COLO668 (cell line): ENCODE data around the gene NCEH1.
"Not testable (repeated sequence)": the region's sequence is repeated elsewhere in the genome, so short reads cannot be mapped to it uniquely, and the experiment has no call there.

Experiments
- DNase-seq: peaks from one replicate; lab custom pipeline; 2025; ENCODE audit not compliant: unreplicated experiment; lab: John Stamatoyannopoulos, UW

Gene NCEH1

DNA sequence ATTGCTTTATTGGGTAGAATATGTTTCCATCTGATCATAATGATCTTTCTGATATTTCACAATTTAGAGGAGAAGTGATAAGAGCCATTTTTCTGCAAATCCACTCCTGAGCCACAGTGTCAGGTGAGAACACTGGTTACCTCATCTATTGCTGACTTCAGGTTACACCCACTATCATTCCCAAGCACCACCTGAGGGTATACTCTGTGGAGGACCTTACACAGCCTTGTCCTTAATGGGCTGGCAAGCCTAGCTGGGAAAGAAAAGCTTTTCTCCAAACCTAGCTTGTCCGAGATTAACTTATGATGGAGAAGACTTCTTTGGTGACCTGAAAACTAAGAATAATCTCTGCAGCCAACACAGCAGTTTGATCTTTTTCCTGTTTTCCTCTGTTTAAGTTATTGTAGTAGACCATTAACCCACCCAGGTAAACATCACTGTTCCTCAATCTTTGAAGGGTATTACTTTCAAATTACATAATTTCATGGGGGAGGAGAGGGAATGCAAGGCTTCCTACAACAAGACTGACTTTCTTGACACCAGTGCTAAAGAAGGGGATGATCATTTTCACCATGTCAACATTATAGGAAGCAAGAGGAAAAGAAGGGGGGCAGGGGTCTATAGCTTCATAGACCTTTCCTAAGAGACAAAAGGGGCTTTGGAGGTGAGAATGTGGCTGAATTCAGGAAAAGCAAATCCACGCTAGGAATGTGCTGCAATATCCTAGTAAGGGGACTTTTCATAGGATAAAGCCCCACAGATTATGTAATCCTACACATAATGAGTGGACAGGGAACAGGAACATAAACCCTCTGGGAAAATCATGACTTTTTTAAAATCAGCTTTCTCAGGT, 1.7 kb downstream of the NCEH1 start:
- DNase-seq, result peak; percentile 8

DNA sequence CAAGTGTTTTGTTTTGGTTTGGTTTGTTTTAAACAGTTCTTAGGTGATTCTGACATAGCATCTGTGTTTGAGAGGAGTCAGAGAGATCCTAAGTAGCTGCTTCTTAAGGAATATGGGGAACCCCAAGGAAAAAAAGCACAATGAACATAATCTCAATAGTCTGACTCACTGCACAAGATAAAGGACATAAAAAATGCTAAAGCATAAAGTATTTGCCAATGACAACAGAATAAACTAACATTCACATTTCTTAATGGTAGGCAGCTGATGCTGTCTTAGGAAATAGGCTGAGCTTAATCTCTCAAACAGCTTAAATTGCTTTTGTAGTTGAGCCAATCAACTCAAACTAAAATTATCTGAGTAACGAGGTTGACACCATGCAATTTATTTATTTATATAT, 2.9 kb downstream of the NCEH1 start:
- no peak for DNase-seq

GRCh38 chr3:172707030-172707429, 3.8 kb downstream of the NCEH1 start:
- DNase-seq, result no peak

GRCh38 chr3:172705170-172705569, 5.7 kb downstream of the NCEH1 start:
- no peak for DNase-seq

DNA sequence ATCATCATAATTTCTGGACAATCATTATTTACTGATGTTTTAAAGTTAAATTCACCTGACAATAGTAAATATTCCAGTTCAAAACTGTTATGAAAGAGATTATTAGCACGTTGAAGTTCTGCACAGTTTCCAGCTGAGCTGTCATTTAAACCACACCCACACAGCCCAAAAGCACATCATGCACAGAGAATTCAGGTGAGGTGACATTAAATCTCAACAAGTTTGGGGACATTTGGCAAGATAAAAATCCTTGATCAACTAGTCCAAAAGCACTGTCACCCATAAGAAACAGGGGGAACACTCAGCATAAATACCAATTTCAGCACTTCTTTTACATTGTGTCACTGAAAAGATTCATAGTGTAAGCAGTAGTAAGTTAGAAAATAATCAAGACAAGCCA, 6.9 kb downstream of the NCEH1 start:
- DNase-seq, result no peak

GRCh38 chr3:172702731-172703130, 8.1 kb downstream of the NCEH1 start:
- not testable (repeated sequence) for DNase-seq

GRCh38 chr3:172702256-172702655, 8.6 kb downstream of the NCEH1 start:
- no peak for DNase-seq

- no peak for DNase-seq
Measured at GRCh38 chr3:172701751-172702150, 9.1 kb downstream of the NCEH1 start.

DNA sequence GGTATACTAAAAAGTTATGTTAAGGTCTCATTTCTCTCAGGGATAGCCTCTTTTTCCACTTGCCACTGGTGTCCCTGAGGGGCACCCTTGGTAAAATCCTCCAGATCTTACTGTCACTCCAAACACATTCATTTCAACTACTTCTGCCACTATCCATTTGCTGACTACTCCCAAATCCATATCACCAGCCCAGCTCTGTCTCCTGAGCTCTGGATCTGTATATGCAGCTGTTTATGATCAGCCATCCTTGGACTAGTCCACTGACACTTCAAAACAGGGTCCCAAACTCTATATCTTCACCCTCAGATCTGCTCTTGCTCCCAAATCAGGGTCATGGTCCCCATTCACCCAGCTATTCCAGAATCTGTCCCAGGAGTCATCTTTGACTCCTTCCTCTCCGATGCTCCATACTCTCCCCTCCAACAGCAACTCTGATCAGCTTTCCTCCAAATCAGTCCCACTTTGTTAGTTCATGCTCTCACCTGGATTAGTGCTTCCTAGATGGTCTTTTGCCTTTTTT, 9.9 kb downstream of the NCEH1 start:
- DNase-seq, result no peak

- no peak for DNase-seq
Measured at GRCh38 chr3:172700256-172700655, 10.6 kb downstream of the NCEH1 start.

DNA sequence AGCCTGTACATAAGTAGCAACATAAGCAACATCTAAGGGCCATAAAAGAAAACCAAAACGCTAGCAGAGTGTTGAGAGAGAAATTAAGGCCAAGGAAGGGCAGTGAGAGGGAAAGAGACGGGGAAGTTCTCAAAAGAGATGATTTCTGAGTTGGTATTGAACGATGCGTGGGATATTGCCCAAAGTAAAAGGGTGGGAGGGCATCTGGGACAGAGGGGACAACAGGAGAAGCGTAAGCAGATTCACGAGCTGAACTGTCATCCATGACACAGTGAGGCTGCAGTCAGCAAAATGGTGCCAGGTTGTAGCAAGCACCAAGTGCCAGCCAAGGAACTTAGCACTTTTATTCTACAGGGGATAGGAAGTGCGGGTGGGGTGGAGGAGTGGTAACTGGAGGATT, 11.8 kb downstream of the NCEH1 start:
- DNase-seq, result no peak

DNA sequence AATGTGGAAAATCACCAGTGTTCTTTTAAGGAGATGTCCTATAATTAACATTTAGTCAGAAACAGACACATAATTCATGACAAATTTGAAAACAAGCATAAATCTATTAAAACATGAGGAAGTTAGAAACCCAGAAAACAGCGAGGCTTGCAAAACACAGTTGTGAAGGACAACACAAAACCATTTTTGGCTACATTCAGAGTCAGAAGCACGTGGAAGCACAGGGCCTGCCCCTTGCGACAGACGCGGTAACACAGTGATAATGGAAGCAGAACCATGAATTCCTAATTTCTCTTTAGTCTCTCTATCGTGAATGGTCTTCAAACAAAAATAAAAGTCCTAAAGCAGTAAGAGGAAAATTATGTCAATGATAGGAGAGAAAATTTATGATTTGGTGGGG, 12.2 kb downstream of the NCEH1 start:
- DNase-seq, result no peak

DNA sequence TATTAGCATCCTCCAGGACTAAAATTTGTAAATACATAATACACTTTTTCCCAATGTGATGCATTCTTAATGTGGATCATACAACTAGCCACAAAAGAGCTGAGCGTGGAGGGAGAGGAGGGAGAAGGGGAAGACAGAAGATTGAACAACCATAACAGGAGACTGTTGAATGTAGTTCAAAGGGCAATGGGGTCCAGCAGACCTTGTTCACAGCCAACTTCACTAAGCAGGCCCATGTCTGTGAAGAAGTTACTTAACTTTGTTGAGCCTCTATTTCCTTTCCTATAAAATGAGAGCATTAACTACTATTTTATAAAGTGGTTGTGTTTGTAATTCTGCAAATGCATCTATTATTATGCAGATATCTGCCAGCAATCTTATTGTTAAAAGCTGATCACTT, 13.3 kb downstream of the NCEH1 start:
- no peak for DNase-seq

GRCh38 chr3:172696357-172696756, 14.5 kb downstream of the NCEH1 start:
- no peak for DNase-seq

DNA sequence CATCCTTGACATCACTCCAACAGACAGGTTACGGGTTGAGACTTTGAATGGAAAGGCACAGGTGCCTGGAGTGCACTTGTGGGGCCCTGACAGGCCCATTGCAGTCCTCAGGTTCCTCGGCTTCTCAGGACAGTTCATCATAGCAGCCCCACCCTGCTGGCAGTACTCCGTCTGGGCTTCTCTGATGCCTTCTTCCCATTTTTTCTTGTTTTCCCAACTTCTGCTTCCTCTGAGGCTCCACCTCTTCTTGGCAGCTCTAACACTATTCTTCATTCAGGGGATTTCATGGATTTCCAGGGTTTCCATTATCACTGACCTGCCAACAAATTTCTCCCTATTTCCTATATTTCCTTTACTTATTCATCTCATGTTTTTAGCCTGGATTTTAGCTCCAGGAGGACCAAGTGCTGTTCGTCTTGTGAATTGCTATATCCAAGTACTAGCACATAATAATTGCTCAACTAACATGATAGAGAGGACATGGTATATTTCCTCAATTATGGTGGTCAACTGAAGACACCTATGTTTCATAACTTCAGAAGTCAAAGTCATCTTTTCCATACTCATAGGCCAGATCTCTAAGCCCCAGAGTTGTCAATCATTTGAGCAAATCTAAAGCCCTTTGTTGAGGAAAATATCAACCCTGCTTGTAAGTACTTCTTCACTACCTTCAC, 16.2 kb downstream of the NCEH1 start:
- DNase-seq, result no peak

DNA sequence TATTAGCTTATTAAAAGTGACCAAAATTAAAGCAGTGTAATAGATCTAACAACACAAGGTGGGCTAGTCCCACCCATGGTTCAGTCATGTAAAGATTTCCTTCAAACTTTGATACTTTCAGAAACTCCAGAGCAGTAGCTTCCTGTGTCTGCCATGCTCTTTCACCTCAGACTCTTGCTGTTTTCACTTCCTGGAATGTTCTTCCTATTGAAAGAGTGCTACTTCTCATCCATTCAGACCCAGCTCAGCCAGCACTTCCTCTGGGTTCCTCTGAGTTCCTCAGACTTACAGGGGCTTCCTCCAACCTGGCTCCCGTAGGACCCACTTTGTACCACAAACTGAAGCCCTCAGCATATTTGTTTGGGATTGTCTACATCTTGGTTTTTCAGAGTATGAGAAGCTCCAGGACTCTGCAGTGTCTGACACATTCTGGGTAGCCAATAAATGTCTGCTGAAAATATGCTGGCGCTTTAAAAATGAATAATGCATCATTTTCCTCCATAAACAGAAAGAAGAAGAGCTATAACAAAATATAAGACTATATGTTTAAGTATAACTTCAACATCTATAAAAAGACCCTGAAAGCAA, 18.0 kb downstream of the NCEH1 start:
- DNase-seq, result no peak

GRCh38 chr3:172690936-172691335, 19.9 kb downstream of the NCEH1 start:
- DNase-seq, result no peak

- DNase-seq, result no peak
Measured at GRCh38 chr3:172688588-172688987, 22.3 kb downstream of the NCEH1 start.

- no peak for DNase-seq
Measured at GRCh38 chr3:172687501-172687900, 23.4 kb downstream of the NCEH1 start.

DNA sequence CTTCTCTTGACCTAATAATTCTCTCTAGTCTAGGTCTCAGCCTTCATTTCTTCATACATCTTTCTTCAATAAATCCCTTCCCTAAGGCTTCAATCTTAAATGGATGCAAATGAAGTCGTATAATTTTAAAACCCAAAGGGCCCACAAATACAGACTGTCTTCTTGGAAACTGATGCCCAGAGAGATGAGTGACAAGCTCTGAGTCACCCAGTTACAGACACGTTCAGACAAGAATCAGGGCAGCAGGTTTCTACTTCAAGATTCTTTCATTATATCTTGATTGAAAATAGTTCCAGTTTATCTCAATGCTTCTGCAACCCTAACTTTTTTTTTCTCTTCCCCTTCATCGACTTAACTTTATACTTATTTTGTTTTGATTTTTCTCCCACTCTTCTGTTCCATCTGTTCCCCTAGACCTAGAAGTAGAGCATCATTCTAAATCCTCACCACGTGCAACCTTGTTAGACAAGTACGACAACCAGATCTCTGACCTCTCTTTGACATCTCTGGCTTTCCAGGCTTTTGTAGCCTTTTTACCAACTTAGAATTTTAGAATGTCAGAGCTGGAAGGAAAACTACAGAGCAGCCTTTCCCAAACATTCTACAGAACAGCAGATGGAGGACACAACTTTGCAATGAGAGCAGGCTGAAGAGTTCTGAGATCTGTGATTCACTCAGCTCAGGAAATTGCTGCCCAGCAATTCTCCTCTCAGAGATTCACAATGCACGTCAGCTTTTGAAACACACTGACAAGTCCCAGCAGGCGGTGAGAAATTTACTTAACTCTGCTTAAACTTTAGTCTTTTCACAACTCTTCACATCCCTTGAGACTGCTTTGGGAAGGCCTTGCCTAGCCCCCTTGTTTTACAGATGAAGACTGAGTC, 25.3 kb downstream of the NCEH1 start:
- DNase-seq, result no peak

GRCh38 chr3:172680684-172681083, 30.2 kb downstream of the NCEH1 start:
- no peak for DNase-seq
